H1 (cell line): Measurements from ENCODE around the gene P3H2. TPM values are rescaled to one million over a fixed set of nuclear protein-coding genes. Genes with fewer than 3 reads are reported as not detected.

ENCODE experiments used
- GTF2F1 ChIP-seq: IDR thresholded peaks from 2 replicates; pipeline ENCODE4 v1.6.1; 2012; ENCODE audit warnings: low read depth, low read length, improper control_type of control experiment, borderline replicate concordance
- POU5F1 ChIP-seq: IDR thresholded peaks from 2 replicates; pipeline ENCODE4 v1.6.1; 2011; ENCODE audit warnings: low read depth, mild to moderate bottlenecking, low read length, moderate library complexity
- RAD21 ChIP-seq, 2 experiments: IDR thresholded peaks in 1 of 2; conservative IDR thresholded peaks in 1 of 2; 2 replicates each; pipeline ENCODE4 v1.6.1; 2011; ENCODE audit warnings: low read depth in 2 of 2, low read length in 2 of 2, improper control_type of control experiment in 1 of 2, inconsistent platforms in 1 of 2, mild to moderate bottlenecking in 1 of 2, moderate library complexity in 1 of 2
- TEAD4 ChIP-seq: IDR thresholded peaks from 2 replicates; pipeline ENCODE4 v1.6.1; 2012; ENCODE audit warnings: low read depth, low read length, inconsistent platforms, mixed read lengths
- polyA plus RNA-seq, 7 experiments: library from polyadenylated mRNA; depleted of rRNA in 3 of 7; stranded (reverse) in 5 of 7; unstranded in 2 of 7; fragments of >200 nt in 5 of 7; fragments of 200-250 nt in 2 of 7; gene quantifications; 1 replicate in 5 of 7; 2 replicates in 1 of 7; 4 replicates in 1 of 7; pipeline versions ENCODE4 v1.2.1 to v1.2.3, GENCODE V29; 2011 to 2013; ENCODE audit warnings: missing spikeins in 2 of 7, mixed read lengths in 2 of 7
- total RNA-seq: library from RNA; stranded (reverse); fragmentation: NEBNext Ultra II Directional; extraction: Animal tissue kit (Norgen Biotek cat#: 25700); gene quantifications from 2 replicates; pipeline ENCODE4 v1.2.1, GENCODE V29; 2021

Gene P3H2
- total and polyA plus RNA-seq, 2 of the 8 experiments (the other 6 are each of a cell fraction or from before 2014, with no cell fraction given): 40.5 to 60.4 TPM

DNA sequence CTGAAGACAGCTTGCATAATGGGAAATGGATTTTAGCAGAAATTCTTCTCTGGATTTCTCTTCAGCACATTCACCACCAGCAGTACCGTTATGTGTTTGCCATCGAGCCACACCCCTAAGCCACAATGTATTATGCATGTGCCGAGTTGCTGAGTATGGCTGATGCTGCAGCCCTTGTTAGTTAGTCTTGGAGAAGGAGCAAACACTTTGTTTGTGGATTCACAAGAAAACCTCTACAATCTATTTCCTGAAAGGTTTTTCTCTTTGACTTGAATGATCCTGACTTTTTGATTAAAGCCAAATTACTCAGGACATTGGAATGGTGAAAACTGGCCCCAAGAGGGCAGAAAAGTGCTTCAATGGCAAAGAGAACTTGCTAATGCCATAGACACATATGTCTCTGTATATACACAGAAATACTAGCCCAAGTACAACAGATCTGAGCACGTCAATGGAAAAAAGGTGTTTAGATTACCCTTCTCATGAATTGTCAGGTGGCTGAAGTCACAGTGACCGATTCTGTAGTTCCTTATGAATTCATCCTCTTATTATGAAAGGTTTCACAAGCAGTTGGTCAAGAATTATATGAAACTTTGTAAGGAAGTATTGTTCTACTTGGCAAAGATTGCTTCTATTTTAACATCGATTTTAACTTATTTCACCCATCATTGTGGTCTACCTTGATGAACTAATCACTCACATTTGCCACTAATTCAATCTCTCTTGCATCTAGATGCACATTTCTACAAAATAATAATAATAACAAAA is 103.0 kb downstream of the P3H2 start (continued):
- TF ChIP-seq RAD21 (IDR thresholded peaks at IDR 0.05 in 1 of 2, conservative IDR thresholded peaks at IDR 0.05 in 1 of 2; ENCODE audit: low read depth in 2 of 2, low read length in 2 of 2): peak; percentile 73 to 79
- no peak for TF ChIP-seq TEAD4
- TF ChIP-seq POU5F1: no peak
- no peak for TF ChIP-seq GTF2F1
